SK-N-SH (cell line): Measurements from ENCODE around the gene OPTC. TPM values are rescaled to one million over a fixed set of nuclear protein-coding genes. Genes with fewer than 3 reads are reported as not detected.

ENCODE experiments used
- CTCF ChIA-PET: fragments of 300-600, 350-600 bp; formaldehyde crosslinking; extraction: SDS; loops from one replicate; lab custom pipeline; 2021; lab: Yijun Ruan, JAX
- POLR2A ChIA-PET: fragments of 350-600 bp; sonication (Branson Sonifier 250); formaldehyde crosslinking; extraction: SDS; loops from one replicate; lab custom pipeline; 2020; ENCODE audit warnings: antibody characterized with exemption, inconsistent platforms; lab: Yijun Ruan, JAX
- DNase-seq: peaks from one replicate; pipeline ENCODE4 v3.0.0; 2012
- H2AFZ ChIP-seq: fragments of 200-600 bp; sonication (generic); 2 replicates; pipeline ENCODE4 v1.8.1; 2016; ENCODE audit warnings: antibody characterized with exemption, mild to moderate bottlenecking, low read depth
- H3F3A ChIP-seq: fragments of 200-600 bp; sonication (generic); replicated peaks from 2 replicates; pipeline ENCODE3; 2016; ENCODE audit warnings: antibody characterized with exemption, mild to moderate bottlenecking; ENCODE audit not compliant: insufficient read depth
- H3K27ac ChIP-seq, 2 experiments: fragments of 200-500 bp in 1 of 2; fragments of 200-600 bp in 1 of 2; sonication (Bioruptor generic) in 1 of 2; sonication (generic), shearing (Covaris generic) in 1 of 2; 2 replicates each; pipeline versions ENCODE4 v1.5.1 to v1.6.1; 2014 to 2016; ENCODE audit warnings: low read depth in 2 of 2, inconsistent platforms in 1 of 2, low read length in 1 of 2, mild to moderate bottlenecking in 1 of 2, mixed read lengths in 1 of 2
- H3K27me3 ChIP-seq: fragments of 200-600 bp; sonication (generic), shearing (Covaris generic); 2 replicates; pipeline ENCODE4 v1.6.1; 2016; ENCODE audit warnings: mixed run types; ENCODE audit not compliant: insufficient read depth
- H3K36me3 ChIP-seq, 2 experiments: fragments of 200-500 bp in 1 of 2; fragments of 200-600 bp in 1 of 2; sonication (Bioruptor generic) in 1 of 2; sonication (generic) in 1 of 2; replicated peaks in 1 of 2; 2 replicates each; pipeline versions ENCODE3 to v1.5.1; 2014 to 2016; ENCODE audit warnings: low read length in 1 of 2, mild to moderate bottlenecking in 1 of 2; ENCODE audit not compliant: insufficient read depth in 2 of 2, control insufficient read depth in 1 of 2
- H3K4me1 ChIP-seq, 2 experiments: fragments of 200-500 bp in 1 of 2; fragments of 200-600 bp in 1 of 2; sonication (Bioruptor generic) in 1 of 2; sonication (generic), shearing (Covaris generic) in 1 of 2; 2 replicates each; pipeline versions ENCODE4 v1.5.1 to v1.6.1; 2014 to 2016; ENCODE audit warnings: low read depth in 1 of 2, low read length in 1 of 2, mixed run types in 1 of 2; ENCODE audit not compliant: insufficient read depth in 2 of 2, control insufficient read depth in 1 of 2
- H3K4me2 ChIP-seq: fragments of 200-600 bp; sonication (generic), shearing (Covaris generic); 2 replicates; pipeline ENCODE4 v1.6.1; 2017; ENCODE audit warnings: mixed run types
- H3K4me3 ChIP-seq, 2 experiments: fragments of 200-500 bp in 1 of 2; fragments of 200-600 bp in 1 of 2; sonication (Bioruptor generic) in 1 of 2; sonication (generic), shearing (Covaris generic) in 1 of 2; 2 replicates each; pipeline versions ENCODE4 v1.5.1 to v1.8.1; 2014 to 2016; ENCODE audit warnings: low read depth in 2 of 2, inconsistent platforms in 1 of 2, low read length in 1 of 2, mild to moderate bottlenecking in 1 of 2, mixed read lengths in 1 of 2, moderate library complexity in 1 of 2
- H3K79me2 ChIP-seq: fragments of 200-600 bp; sonication (generic); 2 replicates; pipeline ENCODE4 v1.8.1; 2017; ENCODE audit warnings: mild to moderate bottlenecking; ENCODE audit not compliant: insufficient read depth
- H3K9ac ChIP-seq: fragments of 200-600 bp; sonication (generic); 2 replicates; pipeline ENCODE4 v1.6.1; 2017; ENCODE audit warnings: mixed run types
- H3K9me2 ChIP-seq: fragments of 200-600 bp; sonication (generic); 2 replicates; pipeline ENCODE4 v1.6.1; 2017; ENCODE audit warnings: mixed run types
- H3K9me3 ChIP-seq: fragments of 200-600 bp; sonication (generic); 2 replicates; pipeline ENCODE4 v1.6.1; 2017; ENCODE audit warnings: mixed run types, mild to moderate bottlenecking, moderate library complexity
- H4K20me1 ChIP-seq: fragments of 200-600 bp; sonication (generic); 2 replicates; pipeline ENCODE4 v1.6.1; 2017; ENCODE audit warnings: mild to moderate bottlenecking, mixed run types; ENCODE audit not compliant: insufficient read depth
- CHD2 ChIP-seq: fragments of 150-350 bp; IDR thresholded peaks from 2 replicates; pipeline ENCODE4 v1.6.1; 2018; ENCODE audit warnings: low read length; ENCODE audit not compliant: partially characterized antibody
- CTCF ChIP-seq: fragments of 200-600 bp; sonication (generic); IDR thresholded peaks from 2 replicates; pipeline ENCODE4 v1.6.1; 2017; ENCODE audit warnings: antibody characterized with exemption, mild to moderate bottlenecking, moderate library complexity
- EP300 ChIP-seq, 2 experiments: IDR thresholded peaks; 2 replicates each; pipeline versions ENCODE4 v1.4.0 to v1.6.1; 2012; ENCODE audit warnings: borderline replicate concordance in 1 of 2, low read depth in 1 of 2, low read length in 1 of 2
- FOXJ3 ChIP-seq: sonication (generic); formaldehyde crosslinking; IDR thresholded peaks from 2 replicates; pipeline ENCODE4 v1.5.1; 2020; ENCODE audit warnings: mild to moderate bottlenecking, missing genetic modification reagents
- GABPA ChIP-seq: IDR thresholded peaks from 2 replicates; pipeline ENCODE4 v1.4.0; 2012; ENCODE audit warnings: low read depth, mild to moderate bottlenecking
- JUND ChIP-seq: IDR thresholded peaks from 2 replicates; pipeline ENCODE4 v1.4.0; 2012
- MAX ChIP-seq: IDR thresholded peaks from 2 replicates; pipeline ENCODE4 v1.4.0; 2012; ENCODE audit warnings: low read depth
- NRF1 ChIP-seq: IDR thresholded peaks from 2 replicates; pipeline ENCODE4 v1.6.1; 2012; ENCODE audit warnings: low read depth, mild to moderate bottlenecking, low read length
- PBX3 ChIP-seq: IDR thresholded peaks from 2 replicates; pipeline ENCODE4; 2012
- RCOR1 ChIP-seq: fragments of 150-350 bp; IDR thresholded peaks from 2 replicates; pipeline ENCODE4 v1.6.1; 2017; ENCODE audit warnings: antibody characterized with exemption, low read length
- REST ChIP-seq: IDR thresholded peaks from 2 replicates; pipeline ENCODE4 v1.6.1; 2012; ENCODE audit warnings: mild to moderate bottlenecking, low read depth, low read length, moderate library complexity
- RXRA ChIP-seq: IDR thresholded peaks from 2 replicates; pipeline ENCODE4 v1.4.0; 2012; ENCODE audit warnings: low read depth, mild to moderate bottlenecking, borderline replicate concordance
- SIN3A ChIP-seq: IDR thresholded peaks from 2 replicates; pipeline ENCODE4 v1.6.1; 2012; ENCODE audit warnings: low read depth, mild to moderate bottlenecking, low read length, moderate library complexity, borderline replicate concordance
- SMC3 ChIP-seq: IDR thresholded peaks from 2 replicates; pipeline ENCODE4 v1.6.1; 2012; ENCODE audit warnings: low read depth, low read length, improper control_type of control experiment
- TCF12 ChIP-seq: IDR thresholded peaks from 2 replicates; pipeline ENCODE4 v1.4.0; 2012
- USF1 ChIP-seq: IDR thresholded peaks from 2 replicates; pipeline ENCODE4 v1.4.0; 2012; ENCODE audit warnings: low read depth, borderline replicate concordance
- ZBTB33 ChIP-seq: IDR thresholded peaks from 2 replicates; pipeline ENCODE4 v1.4.0; 2012; ENCODE audit warnings: low read depth, borderline replicate concordance
- WGBS: methylation state at CpG from one replicate; pipeline ENCODE4 v1.1.6; 2017; ENCODE audit warnings: low lambda C conversion rate; 5-methylcytosine and 5-hydroxymethylcytosine counted together
- polyA plus RNA-seq, 3 experiments: library from polyadenylated mRNA; depleted of rRNA; stranded (reverse); fragments of >200 nt; gene quantifications; 2 replicates each; pipeline ENCODE4 v1.2.3, GENCODE V29; 2012

The OPTC gene
- polyA plus RNA-seq, 1 of the 3 experiments (the other 2 are of a cell fraction), result not detected

GRCh38 chr1:203473281-203473680 lies 20.7 kb upstream of the OPTC start:
- H3K36me3 ChIP-seq, result no peaks in the 10 kb centered on the region
- H3F3A ChIP-seq, result no peaks in the 10 kb centered on the region
- ChIA-PET POLR2A (no interaction called here), CTCF (interaction anchor here (1.5 to 19.8 kb wide), 2 partner anchors 15 to 132 kb away, joined by 3 to 351 read pairs; no protein-coding TSS in a partner anchor)
- no peaks in the 10 kb centered on the region for H4K20me1 ChIP-seq
- WGBS, result 69% methylated on average over 4 of the region's 4 CpGs
- no peak overlapping the region for H3K4me3 ChIP-seq
- H2AFZ ChIP-seq, result no peak overlapping the region
- no peaks in the 10 kb centered on the region for H3K27me3 ChIP-seq
- no peaks in the 10 kb centered on the region for H3K9me3 ChIP-seq
- H3K9ac ChIP-seq, result no peak overlapping the region
- no peaks in the 10 kb centered on the region for H3K79me2 ChIP-seq
- no peak overlapping the region for H3K27ac ChIP-seq
- DNase-seq, result no peak
- TF ChIP-seq NRF1, result no peak
- no peak for TF ChIP-seq CHD2
- no peak for TF ChIP-seq SMC3
- TF ChIP-seq FOXJ3 (CRISPR knock-in tag), result no peak
- no peak for TF ChIP-seq MAX
- TF ChIP-seq TCF12, result no peak
- TF ChIP-seq GABPA, result no peak
- TF ChIP-seq RXRA, result no peak
- TF ChIP-seq USF1, result no peak
- no peak for TF ChIP-seq SIN3A
- no peak for TF ChIP-seq RCOR1
- no peaks in the 10 kb centered on the region for H3K9me2 ChIP-seq
- peaks cover 0 to 6% of the 10 kb centered on the region in 2 experiments; a peak in 1 of 4 replicates for H3K4me1 ChIP-seq
- H3K4me2 ChIP-seq, result no peak overlapping the region

GRCh38 chr1:203473781-203474305 lies 20.1 kb upstream of the OPTC start:
- H3K4me1 ChIP-seq, result peaks cover 0 to 6% of the 10 kb centered on the region in 2 experiments; a peak in 1 of 4 replicates
- H3K79me2 ChIP-seq, result no peaks in the 10 kb centered on the region
- H4K20me1 ChIP-seq, result no peaks in the 10 kb centered on the region
- WGBS, result 86% methylated on average over 9 of the region's 9 CpGs
- DNase-seq, result no peak
- no peaks in the 10 kb centered on the region for H3K9me2 ChIP-seq
- no peaks in the 10 kb centered on the region for H3K27me3 ChIP-seq
- ChIA-PET POLR2A (no interaction called here), CTCF (interaction anchor here (1.5 to 19.8 kb wide), 4 partner anchors 14 to 205 kb away, joined by 3 to 351 read pairs (median 12); no protein-coding TSS in a partner anchor)
- H3K27ac ChIP-seq, result no peak overlapping the region
- no peaks in the 10 kb centered on the region for H3F3A ChIP-seq
- H3K4me3 ChIP-seq, result no peak overlapping the region
- no peak overlapping the region for H3K9ac ChIP-seq
- H3K9me3 ChIP-seq, result no peaks in the 10 kb centered on the region
- no peak overlapping the region for H2AFZ ChIP-seq
- no peaks in the 10 kb centered on the region for H3K36me3 ChIP-seq
- H3K4me2 ChIP-seq, result no peak overlapping the region
- TF ChIP-seq CTCF (no peak), REST (no peak), JUND (no peak), PBX3 (no peak), FOXJ3 (CRISPR knock-in tag) (no peak), EP300 (IDR thresholded peaks at IDR 0.05; ENCODE audit: borderline replicate concordance in 1 of 2, low read depth in 1 of 2, low read length in 1 of 2) (no peak), ZBTB33 (no peak)
